ENCODE measurements around the gene SLC39A3. TPM values are rescaled to one million over a fixed set of nuclear protein-coding genes. Genes with fewer than 3 reads are reported as not detected.
A peak's percentile ranks its signal among the peaks of the same experiment; 100 is the strongest.

The SLC39A3 gene
- total RNA-seq, 1 donor from 2014 or later, result 24.0 TPM

DNA sequence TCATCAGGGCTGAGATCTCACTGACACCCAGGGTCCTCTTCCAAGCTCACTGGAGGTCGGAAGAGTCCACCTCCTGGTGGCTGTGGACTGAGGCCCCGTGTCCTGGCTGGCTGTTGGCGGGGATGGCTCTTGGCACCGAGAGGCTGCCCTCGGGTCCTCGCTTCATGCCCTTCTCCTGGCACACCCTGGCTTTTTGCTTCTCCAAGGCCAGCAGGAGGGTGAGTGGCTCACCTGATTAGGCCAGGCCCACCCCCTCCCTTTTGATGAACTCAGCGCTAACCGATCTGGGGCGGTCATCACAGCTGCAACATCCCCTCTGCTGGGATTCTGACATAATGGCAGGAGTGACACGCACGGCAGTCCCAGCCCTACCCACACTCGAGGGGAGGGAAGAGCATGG lies 4.4 kb downstream of the SLC39A3 start:
- Histone ChIP-seq H3K27me3 (ENCODE audit: control insufficient read depth, insufficient read depth, low read length) (no peaks in the 10 kb centered on the region), H3K36me3 (ENCODE audit: control insufficient read depth, insufficient read depth, low read length) (peaks cover 12% of the 10 kb centered on the region), H3K4me3 (ENCODE audit: low read depth, low read length) (no peak overlapping the region)
- no peak for DNase-seq (ENCODE audit: low read depth)
- FAIRE-seq, result no peak
- TF ChIP-seq, protein P1, sequence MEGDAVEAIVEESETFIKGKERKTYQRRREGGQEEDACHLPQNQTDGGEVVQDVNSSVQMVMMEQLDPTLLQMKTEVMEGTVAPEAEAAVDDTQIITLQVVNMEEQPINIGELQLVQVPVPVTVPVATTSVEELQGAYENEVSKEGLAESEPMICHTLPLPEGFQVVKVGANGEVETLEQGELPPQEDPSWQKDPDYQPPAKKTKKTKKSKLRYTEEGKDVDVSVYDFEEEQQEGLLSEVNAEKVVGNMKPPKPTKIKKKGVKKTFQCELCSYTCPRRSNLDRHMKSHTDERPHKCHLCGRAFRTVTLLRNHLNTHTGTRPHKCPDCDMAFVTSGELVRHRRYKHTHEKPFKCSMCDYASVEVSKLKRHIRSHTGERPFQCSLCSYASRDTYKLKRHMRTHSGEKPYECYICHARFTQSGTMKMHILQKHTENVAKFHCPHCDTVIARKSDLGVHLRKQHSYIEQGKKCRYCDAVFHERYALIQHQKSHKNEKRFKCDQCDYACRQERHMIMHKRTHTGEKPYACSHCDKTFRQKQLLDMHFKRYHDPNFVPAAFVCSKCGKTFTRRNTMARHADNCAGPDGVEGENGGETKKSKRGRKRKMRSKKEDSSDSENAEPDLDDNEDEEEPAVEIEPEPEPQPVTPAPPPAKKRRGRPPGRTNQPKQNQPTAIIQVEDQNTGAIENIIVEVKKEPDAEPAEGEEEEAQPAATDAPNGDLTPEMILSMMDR (IDR thresholded peaks at IDR 0.05; ENCODE audit: insufficient read depth, low read length, severe bottlenecking), result no peak

DNA sequence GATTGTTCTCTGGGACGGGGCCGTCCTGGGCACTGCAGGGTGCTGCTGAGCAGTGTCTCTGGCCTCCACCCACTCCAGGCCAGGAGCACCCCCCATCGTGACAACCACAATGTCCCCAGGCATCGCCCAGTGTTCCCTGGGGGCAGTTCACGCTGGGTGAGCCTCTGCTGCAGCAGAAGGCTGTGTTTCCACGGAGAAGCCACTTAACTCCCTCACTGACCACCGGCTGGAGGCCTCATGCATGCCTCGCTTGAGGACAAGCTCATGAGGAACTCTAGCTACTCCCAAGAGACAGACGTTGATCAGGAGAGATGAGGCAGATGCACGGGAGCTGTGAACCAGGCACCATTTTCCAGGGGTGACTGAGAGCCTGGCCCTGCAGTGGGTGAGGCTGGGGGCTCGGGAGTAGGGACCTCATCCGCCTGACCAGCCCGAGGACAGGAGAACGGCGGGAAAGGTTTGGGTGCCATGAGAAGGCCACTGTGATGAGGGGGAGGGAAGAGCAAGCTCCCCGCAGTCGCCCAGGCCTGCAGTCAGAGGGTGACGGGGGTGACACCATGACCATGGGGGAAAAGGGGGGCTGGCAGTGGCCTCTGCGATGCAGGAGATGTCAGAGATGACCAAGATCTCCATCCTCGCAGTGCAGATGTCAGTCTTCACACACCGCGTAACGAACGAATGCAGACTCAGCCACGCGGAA lies 5.1 kb downstream of the SLC39A3 start:
- H3K36me3 ChIP-seq (ENCODE audit: control insufficient read depth, insufficient read depth, low read length), result peaks cover 12% of the 10 kb centered on the region
- TF ChIP-seq, protein P1 (IDR thresholded peaks at IDR 0.05; ENCODE audit: insufficient read depth, low read length, severe bottlenecking), result no peak
- H3K27me3 ChIP-seq (ENCODE audit: control insufficient read depth, insufficient read depth, low read length), result no peaks in the 10 kb centered on the region
- DNase-seq (ENCODE audit: low read depth) (no peak), FAIRE-seq (peak; percentile 75)
- H3K4me3 ChIP-seq (ENCODE audit: low read depth, low read length), result no peak overlapping the region

DNA sequence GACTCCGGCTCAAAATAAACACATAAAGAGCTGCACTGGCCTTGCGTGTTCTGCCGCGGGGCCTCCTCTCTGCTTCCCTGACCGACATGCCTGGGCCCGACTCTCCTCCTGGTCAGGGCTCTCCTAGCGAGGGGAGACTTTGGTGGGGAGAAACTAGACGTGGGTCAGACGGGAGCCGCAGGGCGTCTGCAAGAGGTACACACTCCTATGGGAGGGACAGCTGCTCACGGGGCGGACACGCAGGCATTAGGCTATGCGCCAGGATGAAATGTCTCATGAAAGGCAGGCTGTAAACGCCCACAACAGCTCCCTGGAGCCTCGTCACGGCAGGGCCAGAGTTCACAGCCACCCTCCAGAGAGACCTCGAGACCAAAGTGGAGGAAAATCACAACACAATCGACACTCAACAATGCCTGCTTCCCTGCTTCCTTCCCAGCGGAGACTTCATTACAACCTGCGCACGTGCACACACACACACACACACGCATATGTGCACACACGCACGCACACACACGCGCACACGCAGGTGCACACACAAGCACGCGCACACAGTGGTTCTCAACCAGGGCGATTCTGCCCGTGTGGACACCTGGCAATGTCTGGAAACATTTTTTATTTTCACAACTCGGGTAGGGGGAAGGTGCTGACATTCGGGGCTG lies 5.8 kb downstream of the SLC39A3 start:
- DNase-seq (ENCODE audit: low read depth) (peak; percentile 10), FAIRE-seq (peak; percentile 85)
- TF ChIP-seq, protein P1 (IDR thresholded peaks at IDR 0.05; ENCODE audit: insufficient read depth, low read length, severe bottlenecking), result no peak
- Histone ChIP-seq H3K27me3 (ENCODE audit: control insufficient read depth, insufficient read depth, low read length) (no peaks in the 10 kb centered on the region), H3K4me3 (ENCODE audit: low read depth, low read length) (no peak overlapping the region), H3K36me3 (ENCODE audit: control insufficient read depth, insufficient read depth, low read length) (peaks cover 12% of the 10 kb centered on the region)

DNA sequence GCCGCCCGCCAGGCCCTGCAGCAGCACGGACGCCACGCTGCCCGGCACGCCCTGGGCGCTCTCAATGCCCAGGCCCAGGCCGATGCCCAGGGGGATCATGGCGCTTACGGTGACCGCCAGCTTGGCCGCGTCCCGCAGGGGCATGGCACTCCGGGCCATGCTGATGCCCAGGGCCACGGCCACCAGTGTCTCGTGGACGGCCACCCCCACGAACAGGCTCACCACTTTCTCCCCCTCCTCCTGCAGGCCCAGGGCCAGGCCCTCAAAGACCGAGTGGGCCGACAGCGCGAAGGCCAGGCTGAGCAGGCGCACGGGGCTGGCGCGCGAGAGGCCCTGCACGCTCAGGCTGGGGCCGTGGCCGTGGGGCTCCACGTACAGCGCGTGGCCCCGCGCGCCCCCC lies 6.9 kb downstream of the SLC39A3 start:
- Histone ChIP-seq H3K4me3 (ENCODE audit: low read depth, low read length) (no peak overlapping the region), H3K36me3 (ENCODE audit: control insufficient read depth, insufficient read depth, low read length) (peaks cover 12% of the 10 kb centered on the region), H3K27me3 (ENCODE audit: control insufficient read depth, insufficient read depth, low read length) (no peaks in the 10 kb centered on the region)
- FAIRE-seq (no peak), DNase-seq (ENCODE audit: low read depth) (no peak)
- TF ChIP-seq, protein P1 (IDR thresholded peaks at IDR 0.05; ENCODE audit: insufficient read depth, low read length, severe bottlenecking), result no peak

DNA sequence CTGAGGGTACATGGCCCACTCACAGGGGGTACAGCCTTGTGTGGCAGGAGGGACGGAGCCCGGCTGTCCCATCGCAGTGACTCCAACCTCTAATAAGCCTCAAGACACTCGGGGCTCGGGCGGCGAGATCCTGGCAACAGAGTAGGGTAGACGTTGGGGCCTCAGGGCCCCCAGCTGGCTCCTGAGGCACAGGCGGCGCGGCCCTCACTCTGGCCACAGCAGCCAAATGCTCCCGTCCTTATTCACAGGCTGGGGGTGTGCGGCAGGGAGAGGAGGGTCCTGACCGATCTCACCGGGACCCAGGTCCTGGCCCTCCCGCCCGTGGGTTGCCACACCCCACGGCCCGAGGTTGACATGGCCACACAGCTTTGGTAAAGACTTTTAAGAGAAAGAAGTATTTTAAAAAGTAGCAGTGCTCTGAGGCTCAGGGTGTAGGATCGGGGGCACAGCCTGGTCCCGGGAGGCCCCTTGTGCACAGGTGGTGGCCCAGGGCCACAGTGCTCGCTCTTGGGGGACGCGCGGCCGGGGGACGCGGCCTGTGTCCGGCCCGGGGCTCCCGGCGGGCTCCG lies 7.6 kb downstream of the SLC39A3 start:
- Histone ChIP-seq H3K36me3 (ENCODE audit: control insufficient read depth, insufficient read depth, low read length) (peaks cover 12% of the 10 kb centered on the region), H3K4me3 (ENCODE audit: low read depth, low read length) (no peak overlapping the region), H3K27me3 (ENCODE audit: control insufficient read depth, insufficient read depth, low read length) (no peaks in the 10 kb centered on the region)
- FAIRE-seq (no peak), DNase-seq (ENCODE audit: low read depth) (no peak)
- TF ChIP-seq, protein P1 (IDR thresholded peaks at IDR 0.05; ENCODE audit: insufficient read depth, low read length, severe bottlenecking), result no peak
